OCI-LY7 (cell line): ENCODE data around the gene P3H2.

ENCODE experiments used
- EZH2phosphoT487 ChIP-seq: fragments of 200-600 bp; sonication (generic); IDR thresholded peaks from 2 replicates; pipeline ENCODE4 v1.6.1; 2018; ENCODE audit warnings: low read depth, borderline replicate concordance, mild to moderate bottlenecking, mixed run types, antibody characterized with exemption, low read length, moderate library complexity, mixed read lengths
- TF ChIP-seq, protein P1 (sequence below): fragments of 200-600 bp; sonication (generic); conservative IDR thresholded peaks from 2 replicates; pipeline ENCODE4 v1.5.1; 2014; ENCODE audit warnings: mild to moderate bottlenecking, antibody characterized with exemption, low read length, moderate library complexity, mixed read lengths

DNA sequence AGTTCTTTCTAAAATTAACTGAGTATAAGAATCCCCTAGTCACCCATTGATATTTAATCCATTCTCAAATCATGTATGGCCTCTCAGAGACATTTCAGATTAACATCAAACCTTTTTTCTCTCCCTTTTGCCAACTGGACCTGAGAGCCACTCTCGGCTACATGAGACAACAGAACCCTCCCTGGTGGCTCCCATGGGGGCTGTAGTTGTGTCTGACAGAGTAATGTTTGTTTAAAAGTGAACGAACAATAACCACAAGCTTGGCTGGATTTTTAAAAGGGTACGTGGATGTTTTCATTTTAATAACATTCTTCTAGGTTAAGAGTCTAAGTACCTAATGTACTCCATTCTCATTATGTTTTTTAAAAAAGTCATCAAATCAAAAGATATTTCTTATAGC is 37.1 kb downstream of the P3H2 start:
- TF ChIP-seq, protein P1, sequence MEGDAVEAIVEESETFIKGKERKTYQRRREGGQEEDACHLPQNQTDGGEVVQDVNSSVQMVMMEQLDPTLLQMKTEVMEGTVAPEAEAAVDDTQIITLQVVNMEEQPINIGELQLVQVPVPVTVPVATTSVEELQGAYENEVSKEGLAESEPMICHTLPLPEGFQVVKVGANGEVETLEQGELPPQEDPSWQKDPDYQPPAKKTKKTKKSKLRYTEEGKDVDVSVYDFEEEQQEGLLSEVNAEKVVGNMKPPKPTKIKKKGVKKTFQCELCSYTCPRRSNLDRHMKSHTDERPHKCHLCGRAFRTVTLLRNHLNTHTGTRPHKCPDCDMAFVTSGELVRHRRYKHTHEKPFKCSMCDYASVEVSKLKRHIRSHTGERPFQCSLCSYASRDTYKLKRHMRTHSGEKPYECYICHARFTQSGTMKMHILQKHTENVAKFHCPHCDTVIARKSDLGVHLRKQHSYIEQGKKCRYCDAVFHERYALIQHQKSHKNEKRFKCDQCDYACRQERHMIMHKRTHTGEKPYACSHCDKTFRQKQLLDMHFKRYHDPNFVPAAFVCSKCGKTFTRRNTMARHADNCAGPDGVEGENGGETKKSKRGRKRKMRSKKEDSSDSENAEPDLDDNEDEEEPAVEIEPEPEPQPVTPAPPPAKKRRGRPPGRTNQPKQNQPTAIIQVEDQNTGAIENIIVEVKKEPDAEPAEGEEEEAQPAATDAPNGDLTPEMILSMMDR = no peak
- no peak for TF ChIP-seq EZH2phosphoT487
